22Rv1 (cell line): ENCODE data around the gene NPTX2.
"Not testable (repeated sequence)": the region's sequence is repeated elsewhere in the genome, so short reads cannot be mapped to it uniquely, and the experiment has no call there.

Source experiments
- CTCF ChIP-seq: fragments of 450-650 bp; IDR thresholded peaks from 2 replicates; pipeline ENCODE4 v1.5.1; 2017; ENCODE audit warnings: mild to moderate bottlenecking
- ZFX ChIP-seq: fragments of 450-650 bp; IDR thresholded peaks from 2 replicates; pipeline ENCODE4 v1.6.1; 2017; ENCODE audit warnings: antibody characterized with exemption, borderline replicate concordance

- not testable (repeated sequence) for TF ChIP-seq CTCF, ZFX
Measured at GRCh38 chr7:98572716-98573115, 44.4 kb upstream of the NPTX2 start.
